Inferior parietal cortex (tissue), 1 donor: Measurements from ENCODE around the gene RAMP1.
A peak's percentile ranks its signal among the peaks of the same experiment; 100 is the strongest.
"Not testable (repeated sequence)": the region's sequence is repeated elsewhere in the genome, so short reads cannot be mapped to it uniquely, and the experiment has no call there.

ENCODE experiments used
- DNase-seq: peaks from one replicate; pipeline ENCODE4 v3.0.0-alpha.2; 2016; ENCODE audit errors: extremely low spot score

Gene RAMP1

DNA sequence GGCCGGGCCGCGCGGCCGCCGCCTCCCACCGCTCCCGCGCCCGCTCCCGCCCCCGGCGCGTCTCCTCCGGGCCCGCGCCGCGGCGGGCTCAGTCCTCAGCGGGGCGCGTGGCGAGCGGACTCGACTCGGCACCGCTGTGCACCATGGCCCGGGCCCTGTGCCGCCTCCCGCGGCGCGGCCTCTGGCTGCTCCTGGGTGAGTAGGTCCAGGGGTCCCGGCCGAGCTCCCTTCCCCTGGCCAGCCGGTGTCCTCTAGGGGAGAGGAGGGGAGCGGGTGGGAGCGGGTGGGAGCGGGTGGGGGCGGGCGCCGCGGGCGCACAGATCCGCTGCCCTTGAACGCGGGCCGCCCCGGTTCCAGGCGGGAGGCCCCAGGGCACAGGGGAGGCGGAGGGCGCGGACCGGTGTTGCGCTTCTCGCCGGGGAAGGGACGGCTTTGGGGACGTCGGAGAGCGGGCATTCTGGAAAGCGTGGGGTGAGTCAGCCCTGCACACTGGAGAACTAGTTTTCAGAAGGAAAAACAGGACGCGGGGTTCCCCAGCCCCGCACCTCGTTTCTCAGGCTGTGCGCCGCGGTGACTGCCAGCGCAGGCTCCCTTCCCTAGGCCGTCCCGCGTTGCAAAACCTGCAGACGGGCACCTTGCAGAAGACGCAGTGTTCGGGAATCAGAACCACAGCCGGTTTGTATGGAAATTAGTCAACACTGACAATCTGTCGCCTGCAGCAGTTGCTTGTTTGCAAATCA lies at the start of gene RAMP1:
Gene RAMP1, plus strand, starts transcription at position 91 of the 740 bp plus-strand sequence. Its CDS starts 53 bp downstream, at position 144.
- DNase-seq: no peak

DNA sequence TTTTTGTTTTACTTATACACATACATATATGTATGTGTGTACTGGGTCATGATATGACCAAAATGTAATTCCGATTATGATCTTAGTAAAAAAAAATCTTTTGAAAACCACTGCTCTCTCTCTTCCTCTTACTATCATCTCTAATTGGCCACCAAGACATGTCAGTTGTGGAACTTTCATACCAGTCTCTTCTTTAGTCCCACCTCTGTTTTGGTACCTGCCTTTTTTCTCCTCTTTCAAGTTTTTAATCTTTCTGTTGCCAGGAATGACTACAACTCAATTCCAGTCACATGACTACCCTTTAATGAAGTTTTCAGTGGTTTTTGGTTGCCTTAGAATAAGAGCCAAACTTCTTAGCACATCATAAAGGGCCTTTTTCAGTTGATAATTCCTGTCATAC lies 43.8 kb upstream of the RAMP1 start:
- no peak for DNase-seq

DNA sequence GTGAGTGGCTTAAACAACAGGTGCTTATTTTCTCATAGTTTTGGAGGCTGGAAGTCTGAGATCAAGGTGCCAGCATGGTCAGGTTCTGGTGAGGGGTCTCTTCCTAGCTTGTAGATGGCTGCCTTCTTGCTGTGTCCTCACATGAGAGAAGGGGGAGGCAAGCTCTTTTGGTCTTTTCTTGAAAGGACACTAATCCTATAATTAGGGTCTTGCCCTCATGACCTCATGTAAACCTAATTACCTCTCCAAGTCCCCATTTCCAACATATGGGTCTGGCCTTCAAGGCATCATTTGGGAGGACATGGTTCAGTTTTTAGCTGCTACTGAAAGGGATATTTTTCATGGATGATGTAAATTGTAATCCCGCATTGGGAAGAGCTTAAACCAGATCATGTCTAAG lies 42.9 kb upstream of the RAMP1 start:
- DNase-seq: no peak

DNA sequence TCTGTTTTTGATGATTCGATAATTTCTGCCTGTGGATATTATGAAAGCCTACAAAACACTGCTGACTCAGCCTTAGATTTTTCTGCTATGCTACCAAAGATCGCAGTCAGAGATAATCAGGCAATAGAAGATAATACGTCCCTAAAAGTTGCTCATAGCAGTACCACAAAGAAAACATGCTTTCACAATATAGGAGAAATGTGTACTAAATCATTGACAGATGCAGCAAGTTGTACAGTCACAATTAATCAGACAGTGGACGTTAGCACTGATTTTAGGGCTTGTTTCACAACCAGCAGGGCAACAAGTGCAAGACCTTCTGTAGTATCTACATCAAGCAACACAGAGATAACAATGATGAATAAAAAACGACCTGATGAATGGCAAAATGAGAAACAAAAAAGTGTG lies 41.4 kb upstream of the RAMP1 start:
- DNase-seq: no peak

DNA sequence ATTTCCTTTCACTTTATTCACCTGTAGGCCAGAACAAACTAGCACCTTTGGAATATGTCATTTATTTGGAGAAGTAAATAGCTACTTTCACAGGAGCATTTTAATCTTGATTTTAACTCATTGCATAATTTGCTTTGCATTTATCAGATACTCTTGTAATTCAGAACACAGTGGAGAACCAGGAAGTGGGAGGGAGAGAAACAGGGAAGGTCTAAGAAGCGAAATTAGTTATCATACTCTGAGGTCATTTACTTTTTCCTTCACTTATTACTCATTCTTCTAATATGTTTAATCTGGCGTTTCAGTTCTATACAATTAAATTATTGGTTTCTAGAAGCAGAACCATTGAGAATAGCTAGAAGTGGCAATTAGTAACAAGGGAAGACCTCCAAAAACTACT lies 40.2 kb upstream of the RAMP1 start:
- DNase-seq: no peak

DNA sequence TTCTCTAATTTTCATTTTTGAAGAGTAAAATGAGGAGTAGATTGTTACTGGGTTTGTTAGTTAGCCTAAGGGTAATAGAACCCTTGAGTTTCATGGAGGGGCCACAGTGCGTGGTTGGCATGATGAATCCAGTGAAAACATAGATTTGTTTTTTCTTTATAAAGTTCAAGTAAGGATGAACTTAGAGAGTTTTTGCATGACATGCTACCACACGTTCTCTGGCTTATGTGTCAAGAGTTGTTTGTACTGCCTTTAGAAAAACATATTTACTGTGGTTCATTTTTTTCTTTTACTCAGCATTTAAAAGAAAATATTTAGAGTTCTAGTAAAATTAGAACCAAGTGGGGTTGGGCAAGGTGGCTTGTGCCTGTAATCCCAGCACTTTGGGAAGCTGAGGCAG lies 39.0 kb upstream of the RAMP1 start:
- DNase-seq: no peak

DNA sequence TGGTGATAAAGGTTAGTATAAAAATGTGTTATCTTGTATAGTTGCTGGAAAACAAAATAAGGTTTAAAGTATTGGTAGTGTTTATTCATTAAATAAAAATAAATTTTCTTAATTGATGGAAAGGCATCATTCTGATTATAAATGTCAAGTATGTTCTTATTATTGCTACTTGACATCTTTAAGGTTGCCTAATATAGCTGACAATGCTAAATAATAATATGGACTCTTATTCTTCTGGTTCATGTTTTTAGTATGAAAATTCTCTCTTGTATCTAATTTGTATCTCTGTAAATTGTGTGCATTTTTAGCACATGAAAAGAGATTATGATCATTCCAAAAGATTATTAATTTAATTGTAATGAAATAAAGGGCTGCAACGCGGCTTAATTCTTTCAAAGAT lies 35.9 kb upstream of the RAMP1 start:
- no peak for DNase-seq

DNA sequence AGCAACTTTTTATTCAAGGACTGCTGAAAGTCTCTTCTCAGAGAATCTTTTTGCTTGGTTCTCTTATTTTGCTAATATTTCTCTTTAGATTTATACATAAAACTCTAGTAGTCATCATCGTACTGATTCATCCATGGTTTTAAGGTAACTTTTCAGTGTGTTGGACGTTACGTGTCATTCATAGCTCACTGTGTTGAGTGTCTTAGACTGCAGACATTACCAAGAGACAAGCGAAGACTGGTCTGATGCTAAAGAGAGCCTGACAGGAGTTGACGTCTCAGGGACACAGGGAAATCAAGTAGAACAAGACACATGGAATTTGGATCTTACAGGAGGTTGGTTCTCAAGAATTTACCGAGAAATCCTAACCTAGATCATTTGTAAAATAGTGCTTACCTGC lies 35.3 kb upstream of the RAMP1 start:
- DNase-seq: no peak

DNA sequence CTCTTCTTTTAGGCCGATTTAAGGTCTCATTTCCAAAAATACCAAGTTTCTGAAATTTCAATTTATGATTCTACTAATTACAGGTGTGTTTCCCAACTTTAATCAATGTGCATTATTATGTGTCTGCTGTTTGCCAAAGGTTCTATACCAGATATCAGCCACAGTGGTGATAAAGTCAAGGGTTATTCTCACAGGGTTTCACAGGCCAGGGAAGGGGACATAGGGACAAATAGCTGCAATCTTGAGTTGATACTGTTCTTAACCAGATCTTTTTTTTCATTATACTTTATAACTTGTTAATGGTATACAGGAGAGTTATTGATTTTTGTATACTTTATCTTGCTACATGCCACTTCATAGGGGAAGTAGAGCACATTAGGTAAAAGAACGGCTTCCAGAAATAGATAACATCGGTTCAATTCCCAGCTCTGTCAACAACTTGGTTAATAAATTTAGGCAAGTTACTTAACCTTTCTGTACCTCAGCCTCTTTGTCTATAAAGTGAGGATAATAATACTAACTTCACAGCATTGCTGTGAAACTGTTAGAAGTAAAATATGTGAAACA lies 31.9 kb upstream of the RAMP1 start:
- no peak for DNase-seq

DNA sequence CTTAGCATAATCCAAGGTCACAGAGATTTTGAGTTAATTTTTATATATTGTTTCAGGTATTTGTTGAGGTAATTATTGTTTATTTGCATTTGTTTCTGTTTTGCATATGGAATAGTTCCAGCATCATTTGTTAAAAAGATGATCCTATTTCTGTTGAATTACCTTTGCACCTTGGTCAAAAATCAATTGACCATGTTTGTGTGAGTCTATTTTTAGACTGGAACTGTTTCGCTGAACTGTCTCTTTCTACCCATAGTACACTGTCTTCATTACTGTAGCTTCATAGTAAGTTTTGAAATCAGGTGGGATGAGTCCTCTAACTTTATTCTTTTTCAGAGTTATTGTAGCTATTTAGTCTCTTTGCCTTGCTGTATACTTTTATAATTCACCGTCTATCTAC lies 28.9 kb upstream of the RAMP1 start:
- no peak for DNase-seq

DNA sequence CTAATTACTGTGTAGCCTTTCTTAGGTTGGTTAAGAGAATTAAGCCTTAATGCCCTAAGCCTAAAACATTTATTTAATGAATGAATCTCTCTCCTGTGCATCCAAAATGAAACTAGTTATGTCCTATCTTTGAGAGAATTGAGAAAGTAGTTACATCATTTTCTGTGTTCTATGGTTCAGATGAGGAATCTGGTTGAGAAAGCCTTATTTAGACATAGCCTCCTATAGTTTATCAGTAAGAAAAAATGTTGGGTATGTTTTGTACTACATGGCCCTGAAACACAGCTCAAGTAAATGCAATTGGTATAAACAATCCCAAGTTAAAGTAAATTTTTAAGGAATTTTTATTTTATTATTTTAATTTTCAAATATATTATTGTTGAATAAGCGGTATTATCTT lies 25.9 kb upstream of the RAMP1 start:
- no peak for DNase-seq

DNA sequence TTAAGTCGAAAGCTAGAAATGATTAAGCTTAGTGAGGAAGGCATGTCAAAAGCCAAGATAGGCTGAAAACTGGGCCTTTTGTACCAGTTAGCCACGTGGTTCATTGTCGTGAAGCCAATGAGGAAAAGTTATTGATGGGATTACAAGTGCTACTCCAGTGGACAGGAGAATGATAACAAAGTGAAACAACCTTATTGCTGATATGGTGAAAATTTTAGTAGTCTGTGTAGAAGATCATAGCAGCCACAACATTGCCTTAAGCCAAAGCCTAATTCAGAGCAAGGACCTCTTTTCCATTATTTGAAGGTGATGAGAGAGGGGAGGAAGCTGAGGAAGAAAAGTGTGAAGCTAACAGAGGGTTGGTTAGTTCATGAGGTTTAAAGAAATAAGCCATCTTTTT lies 24.1 kb upstream of the RAMP1 start:
- DNase-seq: no peak

DNA sequence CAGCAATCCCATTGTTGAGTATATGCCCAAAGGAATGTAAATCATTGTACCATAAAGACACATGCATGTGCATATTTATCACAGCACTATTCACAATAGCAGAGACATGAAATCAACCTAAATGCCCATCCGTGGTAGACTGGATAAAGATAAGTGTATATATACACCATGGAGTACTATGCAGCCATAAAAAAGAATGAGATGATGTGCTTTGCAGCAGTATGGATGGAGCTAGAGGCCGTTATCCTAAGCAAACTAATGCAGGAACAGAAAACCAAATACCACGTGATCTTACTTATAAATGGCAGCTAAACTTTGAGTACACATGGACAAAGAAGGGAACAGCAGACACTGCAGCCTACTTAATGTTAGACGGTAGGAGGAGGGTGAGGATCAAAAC lies 18.4 kb upstream of the RAMP1 start:
- DNase-seq: no peak

DNA sequence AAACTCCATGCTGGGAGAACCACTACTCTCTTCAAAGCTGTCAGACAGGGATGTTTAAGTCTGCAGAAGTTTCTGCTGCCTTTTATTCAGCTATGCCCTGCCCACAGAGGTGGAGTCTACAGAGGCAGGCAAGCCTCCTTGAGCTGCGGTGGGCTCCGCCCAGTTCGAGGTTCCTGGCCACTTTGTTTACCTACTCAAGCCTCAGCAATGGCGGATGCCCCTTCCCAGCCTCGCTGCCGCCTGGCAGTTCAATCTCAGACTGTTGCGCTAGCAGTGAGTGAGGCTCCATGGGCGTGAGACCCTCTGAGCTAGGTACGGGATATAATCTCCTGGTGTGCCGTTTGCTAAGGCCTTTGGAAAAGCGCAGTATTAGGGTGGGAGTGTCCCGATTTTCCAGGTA lies 10.5 kb upstream of the RAMP1 start:
- not testable (repeated sequence) for DNase-seq

DNA sequence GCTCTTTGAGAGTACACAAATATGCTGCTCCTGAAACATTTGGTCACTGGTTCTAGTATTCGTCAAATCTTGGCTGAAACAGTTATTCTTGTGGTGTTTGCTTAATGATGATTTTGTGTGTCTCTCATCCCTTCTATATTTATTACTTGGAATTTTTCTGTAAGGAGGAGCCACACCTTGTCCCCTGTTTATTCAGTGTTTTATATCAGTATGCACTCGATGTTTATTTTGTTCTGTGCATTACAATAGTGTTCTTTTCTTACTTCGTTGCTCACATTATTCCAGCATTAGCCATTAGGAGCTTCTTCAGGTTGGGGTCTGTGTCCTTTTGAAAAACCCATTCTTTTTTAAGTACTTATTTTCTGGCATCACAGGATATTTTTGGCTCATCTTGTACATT lies 5.1 kb upstream of the RAMP1 start:
- DNase-seq: no peak

DNA sequence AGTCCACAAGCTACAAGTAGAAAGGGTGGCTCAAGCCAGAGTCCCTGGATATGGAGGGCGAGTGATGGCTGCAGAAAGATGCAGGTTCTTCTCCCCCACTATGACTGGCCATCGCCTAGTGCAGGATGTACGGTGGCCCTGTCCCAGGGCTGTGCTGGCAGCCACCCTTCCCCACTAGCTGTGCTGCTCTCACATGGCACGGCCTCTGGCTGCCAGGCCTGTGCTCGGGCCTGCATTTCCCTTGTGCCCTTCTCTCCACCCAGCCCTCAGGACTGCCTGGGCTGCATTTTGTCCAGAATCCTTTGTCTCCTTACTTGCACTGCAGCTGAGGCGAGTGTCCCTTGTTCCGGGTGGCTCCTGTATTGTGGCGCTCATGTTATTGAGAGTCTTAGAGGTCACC lies 1.6 kb upstream of the RAMP1 start:
- no peak for DNase-seq

DNA sequence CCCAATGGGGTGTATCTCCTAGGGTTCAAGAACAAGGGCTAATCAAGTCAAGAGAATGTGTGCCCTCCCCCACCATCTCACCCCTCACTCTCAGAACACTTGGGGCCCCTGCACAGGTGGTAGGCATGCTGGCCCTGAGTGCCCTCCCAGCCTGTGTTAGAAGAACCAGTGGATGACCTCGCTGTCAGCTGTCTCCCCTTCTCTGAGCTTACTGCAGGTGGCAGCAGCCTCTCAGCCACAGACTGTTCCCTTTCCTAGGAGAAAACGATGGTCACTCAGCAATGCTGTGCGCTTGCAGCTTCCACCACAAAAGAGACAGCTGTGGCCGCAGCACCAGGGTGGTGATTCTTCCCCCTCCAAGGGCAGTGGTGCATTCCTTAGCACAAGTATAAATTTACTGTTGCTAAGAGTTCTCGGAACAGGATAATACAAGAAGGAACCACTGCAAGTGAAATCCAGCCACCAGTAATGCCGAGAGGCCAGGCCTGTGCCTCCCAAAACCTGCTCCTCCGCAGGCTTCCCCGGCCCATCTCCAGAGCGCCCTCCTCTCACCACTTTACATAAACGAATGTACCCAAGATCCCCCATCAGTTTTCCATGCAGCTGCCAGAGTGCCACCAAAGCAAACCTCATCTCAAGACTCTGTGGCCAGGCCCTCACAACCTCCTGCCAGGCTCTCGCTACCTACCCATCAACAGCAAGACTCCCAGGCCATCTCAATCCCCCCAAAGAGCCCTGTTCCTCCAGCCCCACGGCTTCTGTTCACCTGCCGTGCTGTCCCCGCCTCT lies 935 bp upstream of the RAMP1 start:
- peak; percentile 85 for DNase-seq

DNA sequence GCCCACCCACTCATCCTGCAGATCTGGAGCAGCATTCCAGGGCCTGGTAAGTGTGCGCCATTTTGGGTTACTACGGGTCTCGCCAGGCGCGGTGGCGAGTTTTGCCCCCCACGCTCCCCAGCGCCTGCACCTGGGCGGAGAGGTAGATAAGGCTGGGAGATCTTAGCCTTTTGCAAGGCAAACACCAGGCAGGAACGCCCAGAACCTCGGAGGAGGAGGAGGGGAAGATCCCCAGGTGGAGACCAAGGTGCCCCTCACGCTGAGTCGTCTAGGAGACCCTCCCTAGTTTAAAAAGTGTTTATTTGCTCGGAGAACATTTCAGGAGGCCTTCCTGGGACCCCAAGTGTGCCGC lies 365 bp upstream of the RAMP1 start:
- no peak for DNase-seq

DNA sequence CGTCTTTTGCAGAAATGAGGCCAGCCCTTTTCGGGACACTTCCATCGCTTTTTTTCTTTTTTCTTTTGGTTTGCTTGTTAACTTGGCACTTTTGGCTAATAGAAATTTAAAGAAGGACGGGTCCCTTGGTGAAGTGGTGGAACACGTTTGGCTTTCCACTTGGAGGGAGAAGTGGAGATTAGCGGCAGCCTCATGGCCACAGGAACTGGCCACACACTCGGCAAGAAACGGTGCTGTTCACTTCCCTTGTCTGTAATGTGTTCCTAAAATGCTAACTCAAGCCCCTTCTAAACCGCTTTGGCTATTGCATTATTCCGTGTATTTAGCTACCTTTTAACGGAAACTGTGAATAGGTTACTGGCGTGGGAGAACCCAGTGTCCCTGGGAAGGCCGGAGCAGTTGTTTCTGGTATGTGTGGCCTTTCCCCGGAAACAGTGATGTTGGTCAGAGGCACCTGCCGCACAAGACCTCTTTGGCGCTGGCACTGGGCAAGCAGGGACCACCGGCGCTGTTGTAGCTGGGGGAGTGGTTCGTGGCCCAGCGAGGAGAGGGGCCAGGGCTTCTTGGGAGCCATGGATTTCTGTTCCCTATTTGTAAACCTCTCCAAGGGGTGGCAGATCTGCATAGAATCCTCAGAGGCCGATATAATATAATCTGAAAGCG lies 981 bp downstream of the RAMP1 start:
- peak; percentile 50 for DNase-seq

DNA sequence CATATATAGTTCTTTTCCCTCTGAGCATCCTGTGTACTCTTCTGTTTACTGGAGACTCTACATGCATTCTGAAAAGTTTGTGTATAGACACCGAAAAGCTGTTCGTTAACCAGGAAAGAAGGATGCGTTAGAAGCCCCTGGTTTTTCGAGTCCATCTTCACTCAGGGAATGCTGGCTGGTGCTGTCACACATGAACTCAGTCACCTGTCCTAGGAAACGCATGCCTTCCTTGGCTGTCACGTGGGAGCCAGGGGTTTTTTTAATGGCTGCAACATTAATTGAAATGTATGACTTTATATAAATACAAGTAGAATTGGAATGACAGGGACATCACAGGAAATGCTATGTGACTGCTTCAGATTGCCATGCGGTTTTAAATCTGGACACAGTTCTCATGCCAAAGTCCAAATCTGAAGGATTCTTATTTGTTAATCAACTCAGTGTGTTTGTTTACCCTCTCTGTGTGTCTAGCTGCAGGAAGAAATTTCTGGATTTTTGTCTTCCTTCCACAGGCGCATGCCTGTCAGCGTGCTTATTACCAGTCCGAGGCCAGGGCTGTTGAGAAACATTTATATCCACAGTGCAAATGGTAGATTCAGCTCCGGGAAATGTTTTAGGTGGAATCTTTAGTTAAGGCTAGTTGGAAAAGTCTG lies 2.6 kb downstream of the RAMP1 start:
- no peak for DNase-seq

DNA sequence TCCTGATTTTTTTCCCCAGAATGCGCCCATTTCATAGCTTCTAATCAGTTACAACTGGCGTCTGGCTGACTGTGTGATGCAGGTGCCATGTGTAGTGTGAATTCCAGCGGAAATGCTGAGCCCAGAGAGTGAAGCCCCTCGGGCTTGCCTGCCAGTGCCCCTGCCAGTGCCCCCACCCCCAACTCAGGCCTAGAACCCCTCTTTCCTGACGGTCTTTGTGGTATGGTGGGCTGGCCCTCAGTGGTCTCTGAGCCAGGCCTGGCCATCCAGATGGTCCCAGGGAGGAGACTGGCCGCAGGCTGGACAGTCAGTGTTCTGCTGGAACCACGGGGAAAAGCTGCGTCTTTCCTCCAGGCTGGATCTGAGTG lies 3.1 kb downstream of the RAMP1 start:
- DNase-seq: no peak

DNA sequence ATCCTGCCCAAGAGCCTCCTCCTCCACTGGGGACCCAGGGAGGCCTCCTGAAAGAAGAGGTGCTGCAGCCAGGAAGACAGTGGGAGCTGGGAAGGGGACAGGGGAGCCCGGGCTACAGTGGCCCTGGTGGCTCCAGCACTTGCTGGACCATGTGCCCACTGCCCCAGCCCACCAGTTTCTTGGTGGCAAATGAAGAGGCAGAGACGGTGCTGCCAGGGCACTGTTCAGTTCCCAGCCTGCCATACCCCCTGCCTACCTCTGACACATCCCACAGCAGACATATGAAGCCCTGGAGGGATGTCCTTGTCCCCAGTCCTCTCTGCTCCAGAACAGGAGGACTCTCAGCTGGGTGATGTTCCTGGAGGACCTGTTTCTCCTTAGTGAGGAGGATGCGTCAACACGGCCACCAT lies 3.7 kb downstream of the RAMP1 start:
- no peak for DNase-seq
